GM19099 (cell line): ENCODE measurements around the gene ZNF618.

Experiments
- POLR2A ChIP-seq: IDR thresholded peaks from 3 replicates; pipeline ENCODE4 v1.6.1; 2011; ENCODE audit warnings: low read depth; ENCODE audit not compliant: insufficient read length; ENCODE audit errors: extremely low read depth

Gene ZNF618

DNA sequence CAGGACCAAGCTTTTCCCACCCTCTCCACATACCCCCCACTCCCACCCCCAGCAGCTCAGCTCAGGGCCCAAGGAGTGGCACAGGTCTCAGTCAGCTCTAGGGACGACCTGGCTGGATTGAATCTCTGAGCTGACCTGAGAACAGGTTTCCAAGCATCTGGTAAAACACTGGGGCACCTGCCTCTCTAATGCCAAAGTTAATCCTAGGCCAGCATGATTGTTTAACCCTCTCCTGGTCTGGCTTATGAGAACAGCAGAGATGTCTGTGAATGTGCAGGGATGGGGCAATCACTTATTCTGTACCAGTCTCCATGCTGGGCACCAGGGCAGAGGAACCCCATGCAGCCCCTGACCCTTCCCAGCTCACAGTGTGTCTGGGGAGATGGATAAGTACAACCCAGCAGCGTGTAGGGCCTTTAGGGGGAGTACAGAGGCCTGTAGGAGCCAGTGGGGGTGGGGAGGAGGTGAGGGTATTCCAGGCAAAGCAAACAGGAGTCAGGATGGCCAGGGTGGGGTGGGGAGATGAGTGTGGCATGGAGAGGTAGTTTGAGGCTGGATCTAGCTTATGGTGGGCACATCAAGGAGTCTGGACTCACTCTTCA is 223.7 kb downstream of the ZNF618 start:
- TF ChIP-seq POLR2A, result no peak

DNA sequence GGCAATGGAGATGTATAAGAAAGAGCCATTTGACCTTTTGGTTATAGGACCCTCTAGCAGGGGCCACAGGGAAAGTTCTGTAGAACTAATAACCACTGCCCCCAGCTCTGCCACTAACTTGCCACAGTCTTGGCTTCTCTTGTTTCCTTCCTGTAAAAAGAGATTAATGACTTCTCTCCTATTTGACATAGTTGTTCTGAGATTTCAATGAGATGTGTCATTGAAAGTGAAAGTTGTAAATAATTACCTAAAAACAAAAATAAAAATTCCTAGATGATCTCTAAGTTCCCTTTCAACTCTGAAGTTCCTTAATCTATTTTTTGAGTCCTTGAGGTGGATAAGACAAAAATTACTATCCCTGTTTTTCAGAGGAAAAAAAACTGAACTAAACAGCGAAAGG is 224.4 kb downstream of the ZNF618 start:
- no peak for TF ChIP-seq POLR2A

DNA sequence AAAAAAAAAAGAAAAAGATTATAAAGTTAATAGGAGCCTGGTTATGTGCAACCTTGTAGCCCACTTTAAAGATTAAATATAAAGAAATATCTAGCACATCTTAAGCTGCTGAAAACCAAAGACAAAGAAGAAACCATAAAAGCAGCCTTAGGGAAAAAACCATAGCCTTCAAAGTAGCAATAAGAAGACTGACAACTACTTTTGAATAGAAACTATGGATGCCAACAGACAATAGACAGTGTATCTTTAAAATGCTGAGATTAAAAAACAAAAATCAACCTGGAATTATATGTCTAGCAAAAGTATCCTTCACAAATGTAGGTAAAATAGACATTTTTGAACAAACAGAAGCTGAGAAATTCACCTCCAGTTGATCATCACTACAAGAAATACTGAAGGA is 226.4 kb downstream of the ZNF618 start:
- TF ChIP-seq POLR2A, result no peak

DNA sequence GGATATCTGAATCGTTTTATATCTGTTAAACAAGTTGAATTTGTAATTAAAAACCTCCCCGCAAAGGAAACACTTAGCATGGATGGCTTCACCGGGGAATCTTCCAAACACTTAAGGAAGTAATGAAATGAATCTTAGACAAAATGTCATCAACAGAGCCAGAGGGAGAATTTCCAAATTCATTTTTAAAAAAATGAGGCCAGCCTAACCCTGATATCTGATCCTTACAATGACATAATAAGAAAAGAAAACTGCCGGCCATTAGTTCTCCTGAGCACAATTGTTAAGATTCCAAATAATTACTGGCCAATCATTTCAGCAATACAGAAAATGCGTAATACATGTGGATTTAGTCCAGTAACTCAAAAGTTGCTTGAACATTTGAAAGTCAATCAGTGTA is 229.1 kb downstream of the ZNF618 start:
- TF ChIP-seq POLR2A, result no peak
